ENCODE results near the gene TFAM.

TFAM gene

GRCh38 chr10:58384999-58385783, at the start of gene TFAM:
Gene TFAM, plus strand, starts transcription at chr10:58385410. Its CDS starts 138 bp downstream, at chr10:58385548.
- peak; percentile 95 for DNase-seq

- DNase-seq: no peak
Measured at GRCh38 chr10:58336242-58336641, 49.0 kb upstream of the TFAM start.

GRCh38 chr10:58341422-58341821, 43.8 kb upstream of the TFAM start:
- DNase-seq: no peak

GRCh38 chr10:58341947-58342346, 43.3 kb upstream of the TFAM start:
- DNase-seq: no peak

- no peak for DNase-seq
Measured at GRCh38 chr10:58347967-58348366, 37.2 kb upstream of the TFAM start.

GRCh38 chr10:58348571-58349033, 36.6 kb upstream of the TFAM start:
- no peak for DNase-seq

- DNase-seq: no peak
Measured at GRCh38 chr10:58350023-58350422, 35.2 kb upstream of the TFAM start.

- no peak for DNase-seq
Measured at GRCh38 chr10:58350619-58351323, 34.4 kb upstream of the TFAM start.

GRCh38 chr10:58351616-58352578, 33.3 kb upstream of the TFAM start:
- no peak for DNase-seq

GRCh38 chr10:58352956-58353610, 32.1 kb upstream of the TFAM start:
- no peak for DNase-seq

GRCh38 chr10:58356756-58357155, 28.5 kb upstream of the TFAM start:
- DNase-seq: no peak

- DNase-seq: no peak
Measured at GRCh38 chr10:58358314-58358933, 26.8 kb upstream of the TFAM start.

GRCh38 chr10:58358947-58359346, 26.3 kb upstream of the TFAM start:
- no peak for DNase-seq

- DNase-seq: no peak
Measured at GRCh38 chr10:58359541-58359940, 25.7 kb upstream of the TFAM start.

GRCh38 chr10:58360412-58361004, 24.7 kb upstream of the TFAM start:
- DNase-seq: no peak

- no peak for DNase-seq
Measured at GRCh38 chr10:58361353-58361752, 23.9 kb upstream of the TFAM start.

- no peak for DNase-seq
Measured at GRCh38 chr10:58362027-58362789, 23.0 kb upstream of the TFAM start.

- no peak for DNase-seq
Measured at GRCh38 chr10:58367069-58367468, 18.1 kb upstream of the TFAM start.

GRCh38 chr10:58371473-58371872, 13.7 kb upstream of the TFAM start:
- DNase-seq: no peak

GRCh38 chr10:58372607-58373441, 12.4 kb upstream of the TFAM start:
- DNase-seq: no peak

Measured in NCI-H1436 (cell line).